GM21717 (cell line): ENCODE measurements around the gene TRERF1.

Experiments used
- ATAC-seq: cut with Tn5 transposase; IDR thresholded peaks from one replicate; pipeline ENCODE4 v1.9.1; 2021; ENCODE audit warnings: mild to moderate bottlenecking, moderate library complexity; ENCODE audit not compliant: unreplicated experiment

Gene TRERF1

DNA sequence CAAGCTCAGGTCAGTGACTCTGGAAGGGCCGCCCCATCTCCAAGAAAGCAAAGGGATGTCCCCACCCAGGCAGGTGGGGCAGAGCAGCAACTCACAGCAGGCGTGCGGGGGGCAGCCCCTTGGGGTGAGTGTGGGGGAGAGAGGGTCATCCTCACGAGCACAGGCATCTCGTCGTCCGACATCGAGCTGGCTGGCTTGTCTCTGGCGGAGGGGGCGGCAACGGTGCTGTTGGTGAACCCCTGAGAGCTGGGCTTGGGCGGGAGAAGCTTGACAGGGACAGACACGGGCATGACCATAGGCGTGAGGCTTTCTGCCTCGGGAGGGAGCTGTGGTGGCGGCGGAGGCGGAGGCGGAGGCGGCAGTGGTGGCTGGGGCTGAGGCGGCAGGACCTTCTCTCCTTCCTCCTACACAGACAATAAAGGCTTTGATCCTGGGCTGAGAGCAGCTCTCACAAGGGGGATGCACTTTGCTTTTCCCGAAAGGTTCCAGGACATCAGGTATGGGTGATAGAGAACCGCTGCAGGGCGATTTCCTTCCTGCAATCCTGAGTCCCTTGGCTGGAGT lies 188.5 kb downstream of the TRERF1 start:
- ATAC-seq = no peak

DNA sequence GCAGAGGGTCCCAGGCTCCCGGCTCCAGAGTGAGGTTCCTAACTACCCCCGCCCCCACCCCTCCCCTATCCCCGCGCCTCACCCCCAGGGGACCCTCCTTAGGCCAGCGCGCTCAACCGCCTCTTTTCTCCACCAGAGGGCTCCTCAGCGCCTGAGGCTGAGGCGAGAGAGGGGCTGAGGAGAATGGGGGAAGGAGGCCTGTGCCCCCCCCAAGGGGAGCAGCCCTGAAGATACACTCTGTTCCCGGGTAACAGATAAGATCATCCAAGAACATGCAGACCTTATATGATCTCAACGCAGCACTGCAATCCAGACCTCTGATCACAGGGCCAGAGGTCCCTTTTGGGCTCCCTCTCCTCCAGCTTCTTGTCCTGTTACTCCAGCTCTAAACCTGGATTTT lies 190.8 kb downstream of the TRERF1 start:
- no peak for ATAC-seq

DNA sequence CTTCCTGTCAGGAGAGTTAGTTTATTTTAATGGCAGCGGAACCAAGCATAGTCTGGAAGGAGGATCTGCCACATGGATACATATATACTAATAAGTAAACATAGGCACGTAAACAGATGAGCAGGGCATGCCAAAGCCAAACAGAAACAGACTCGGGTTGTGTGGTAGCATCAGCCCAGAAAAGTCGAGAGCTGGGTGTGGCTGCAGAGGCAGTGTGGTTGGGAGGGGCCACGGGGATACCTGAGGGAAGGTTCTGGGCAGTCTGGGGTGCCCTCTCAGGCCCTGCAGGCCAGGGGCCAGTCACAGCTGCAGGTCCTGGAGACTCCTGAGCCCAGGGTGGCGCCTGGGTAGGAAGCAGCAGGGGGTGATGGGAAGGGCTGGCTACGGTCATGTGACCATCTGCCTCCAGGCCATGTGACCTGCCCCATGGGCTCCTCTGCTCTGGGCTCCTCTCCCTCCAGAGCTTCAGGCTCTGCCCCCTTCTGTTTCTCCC lies 191.3 kb downstream of the TRERF1 start:
- ATAC-seq = no peak

DNA sequence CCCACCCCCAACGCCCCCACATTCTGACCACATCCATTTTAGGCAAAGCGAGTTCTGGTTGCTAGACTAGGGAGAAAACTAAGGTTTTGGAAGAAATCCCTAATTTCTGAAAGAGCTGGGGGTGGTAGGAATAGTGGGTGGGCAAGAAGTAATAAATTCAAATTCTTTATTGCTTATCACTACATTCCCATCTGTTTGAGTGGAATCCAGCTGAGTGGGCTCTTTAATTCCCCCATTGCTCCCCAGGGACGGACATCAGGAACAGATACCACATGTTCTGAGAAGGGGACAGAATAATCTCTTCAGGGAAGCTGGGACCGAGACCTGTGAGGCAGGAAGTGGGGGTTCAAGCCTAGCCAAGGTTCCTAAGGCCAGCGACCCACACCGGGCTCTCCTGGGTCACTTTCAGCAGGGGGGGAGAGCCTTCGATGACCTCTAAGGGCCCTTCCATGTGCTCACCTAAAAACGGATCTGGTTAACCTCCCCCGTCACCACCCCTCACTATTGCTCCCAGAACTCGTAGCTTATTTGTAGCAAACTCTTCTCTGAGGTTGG lies 191.8 kb downstream of the TRERF1 start:
- no peak for ATAC-seq

DNA sequence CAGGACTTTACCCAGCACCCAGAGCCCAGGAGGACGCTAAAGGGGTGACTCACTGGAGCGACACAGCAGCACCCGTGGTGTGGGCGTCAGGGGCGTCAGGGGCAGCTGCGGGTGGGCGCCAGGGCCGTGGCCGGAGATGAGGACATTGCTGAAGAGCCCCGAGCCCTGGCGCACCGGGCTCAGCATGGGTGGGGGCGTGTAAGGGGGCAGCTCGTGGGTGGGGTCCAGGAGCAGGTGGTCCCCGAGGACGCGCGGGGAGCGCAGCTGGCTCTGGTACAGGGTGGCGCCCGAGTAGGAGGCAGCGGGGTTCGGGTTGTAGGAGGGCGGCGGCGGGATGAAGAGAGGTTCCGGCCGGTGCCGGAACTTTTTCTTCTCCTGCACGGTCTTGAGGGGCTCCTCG lies 192.4 kb downstream of the TRERF1 start:
- no peak for ATAC-seq

DNA sequence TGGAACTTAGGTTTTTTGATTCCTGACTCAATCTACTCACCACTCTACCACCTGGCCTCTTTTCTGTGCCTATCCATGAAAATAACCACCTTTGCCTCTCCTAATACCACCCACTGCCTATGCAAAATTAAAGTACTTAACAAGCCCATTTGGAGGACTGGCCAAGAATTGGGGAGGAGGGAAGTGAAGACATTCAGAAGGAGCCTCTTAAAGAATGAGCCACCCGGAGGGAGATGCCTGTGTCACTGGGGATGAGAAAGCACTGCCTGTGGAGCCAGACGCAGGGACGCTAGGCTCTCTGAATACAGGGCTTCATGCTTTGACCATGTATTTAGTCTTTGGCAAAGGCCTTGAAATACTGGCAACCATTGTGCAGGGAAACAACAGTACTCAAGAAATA lies 194.1 kb downstream of the TRERF1 start:
- ATAC-seq = no peak

DNA sequence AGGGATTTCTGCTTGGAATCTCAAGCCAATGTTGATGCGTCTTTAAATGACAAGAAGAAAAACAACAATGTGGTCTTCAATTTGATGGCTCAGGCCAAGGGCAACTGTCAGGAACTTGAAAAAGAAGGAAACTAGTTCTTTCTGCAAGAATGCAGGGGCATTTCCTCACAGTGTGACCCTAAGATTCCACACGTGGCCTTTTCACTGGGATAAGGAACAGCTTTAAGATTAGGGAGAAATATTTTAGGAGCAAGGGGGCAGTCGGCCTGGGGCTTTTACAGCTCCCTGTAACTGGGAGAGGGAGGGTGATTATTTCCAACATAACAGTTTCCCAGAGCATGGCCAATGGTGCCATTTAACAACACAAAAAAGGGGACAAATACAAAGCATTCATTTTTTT lies 194.7 kb downstream of the TRERF1 start:
- no peak for ATAC-seq

DNA sequence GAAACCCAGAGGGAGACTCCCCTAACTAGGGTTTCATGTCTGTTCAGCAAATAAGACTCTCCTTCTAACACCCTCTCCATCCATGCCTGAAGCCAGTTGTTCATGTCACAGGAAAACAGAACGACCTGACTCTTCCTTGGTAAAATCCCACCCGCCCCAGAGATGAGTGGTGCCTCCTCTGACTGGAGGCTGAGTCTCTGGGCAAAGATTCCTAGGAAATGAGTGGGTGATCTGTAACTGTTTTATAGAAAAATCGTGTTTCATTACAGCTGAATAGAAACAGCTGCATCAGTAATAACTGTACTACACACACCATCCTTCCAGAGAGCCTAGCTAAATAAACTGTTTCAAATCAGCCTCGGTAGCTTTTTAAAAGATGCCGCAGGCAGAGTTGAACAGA lies 196.7 kb downstream of the TRERF1 start:
- no peak for ATAC-seq

DNA sequence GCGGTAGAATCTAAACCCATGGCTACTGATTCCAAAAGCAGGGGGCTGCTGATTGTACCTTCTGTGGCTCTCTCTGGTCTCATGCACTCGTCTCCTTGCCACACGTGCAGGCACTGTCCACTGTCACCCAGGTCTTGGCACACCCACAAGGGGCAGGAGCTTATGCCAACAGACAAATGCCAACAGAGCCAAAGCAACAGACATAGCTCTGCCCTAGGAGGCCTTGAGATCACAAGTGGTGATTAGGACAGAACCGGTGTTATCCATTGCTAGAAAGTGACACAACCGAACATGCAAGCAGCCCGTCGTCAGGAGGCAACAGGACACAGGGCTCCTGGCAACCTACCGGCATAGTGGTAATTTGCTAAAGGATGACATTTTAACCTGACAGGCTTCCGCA lies 197.2 kb downstream of the TRERF1 start:
- no peak for ATAC-seq

DNA sequence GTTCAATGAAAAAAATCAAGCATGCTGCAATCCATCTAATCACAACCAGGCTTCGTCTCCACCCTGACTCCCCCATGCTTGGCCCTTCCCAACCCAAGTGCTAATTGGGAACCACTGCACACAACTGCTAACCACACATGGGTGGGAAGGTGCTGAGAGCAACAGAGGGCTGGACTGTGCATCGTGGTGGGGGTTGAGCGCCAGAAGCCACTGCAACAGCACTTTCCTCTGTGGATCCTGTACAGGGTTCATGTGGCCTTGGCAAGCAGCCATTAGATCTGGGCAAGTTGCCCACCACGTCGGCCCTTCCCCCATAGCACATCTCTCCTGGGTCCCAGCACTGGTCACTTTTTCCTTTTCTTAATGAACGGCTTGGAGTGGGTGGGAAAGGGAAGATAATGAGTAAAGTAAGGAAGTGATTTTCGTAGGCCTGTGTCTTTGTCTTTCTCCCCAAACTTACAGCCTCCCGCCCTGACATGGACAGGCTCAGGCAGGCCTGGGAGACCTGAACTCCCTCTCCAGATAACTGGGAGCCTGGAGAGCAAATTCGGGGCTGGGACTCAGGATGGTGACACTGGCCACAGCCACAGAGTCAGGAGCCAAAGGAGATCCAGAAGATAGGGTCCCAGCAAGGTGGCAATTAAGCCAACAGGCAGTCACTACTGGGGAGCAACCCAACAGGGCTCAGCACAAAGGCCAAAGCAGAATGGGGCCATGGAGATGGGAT lies 199.7 kb downstream of the TRERF1 start:
- ATAC-seq = no peak

DNA sequence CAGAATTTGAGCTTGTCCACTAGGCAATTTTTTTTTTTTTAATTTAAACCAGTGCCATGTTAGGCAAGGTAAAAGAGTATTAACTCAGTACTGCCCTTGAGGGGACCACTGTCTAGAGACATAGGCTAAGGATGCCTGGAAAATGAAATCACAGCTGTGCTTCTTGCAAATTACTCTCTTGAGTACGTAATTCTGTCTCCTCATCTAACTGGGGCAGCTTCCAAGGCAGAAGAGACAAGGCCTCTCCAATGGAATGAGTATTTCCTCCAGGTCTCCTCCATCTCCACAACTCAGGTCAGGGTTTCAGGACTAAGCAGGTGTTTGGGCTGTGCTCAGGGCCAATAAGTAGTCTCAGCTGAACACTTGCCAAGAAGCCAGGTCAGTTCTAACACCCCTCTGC lies 200.2 kb downstream of the TRERF1 start:
- no peak for ATAC-seq

DNA sequence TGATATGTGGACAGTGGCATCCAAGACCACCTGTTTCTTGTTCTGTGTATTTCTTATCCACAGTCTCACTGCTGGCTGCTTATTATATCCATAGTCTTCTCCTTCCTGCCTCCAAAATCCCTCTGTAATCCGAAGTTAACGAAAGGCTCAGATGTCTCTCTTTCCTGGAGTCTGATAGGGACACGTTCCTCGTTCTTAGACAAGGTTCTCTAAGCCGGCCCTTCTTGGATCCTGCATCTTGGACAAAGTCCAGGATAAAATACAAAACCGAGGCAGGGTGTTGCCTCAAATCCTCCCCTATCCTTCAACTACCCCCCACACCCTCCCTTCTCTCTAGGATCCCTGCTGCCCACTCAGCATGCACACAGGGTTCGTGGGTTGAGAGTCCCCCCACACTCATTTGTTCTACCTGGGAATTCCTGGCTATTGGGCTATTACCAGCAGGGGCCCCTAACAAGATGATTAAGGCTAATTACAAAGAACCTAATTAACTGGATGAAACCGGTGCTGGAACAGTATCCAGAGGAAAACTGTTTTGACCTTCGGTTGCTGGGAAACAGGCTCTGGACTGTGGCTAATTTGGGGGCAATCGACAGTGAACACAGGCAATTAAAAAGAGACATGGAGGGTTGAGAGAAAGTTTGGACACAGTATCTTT lies 201.3 kb downstream of the TRERF1 start:
- no peak for ATAC-seq

DNA sequence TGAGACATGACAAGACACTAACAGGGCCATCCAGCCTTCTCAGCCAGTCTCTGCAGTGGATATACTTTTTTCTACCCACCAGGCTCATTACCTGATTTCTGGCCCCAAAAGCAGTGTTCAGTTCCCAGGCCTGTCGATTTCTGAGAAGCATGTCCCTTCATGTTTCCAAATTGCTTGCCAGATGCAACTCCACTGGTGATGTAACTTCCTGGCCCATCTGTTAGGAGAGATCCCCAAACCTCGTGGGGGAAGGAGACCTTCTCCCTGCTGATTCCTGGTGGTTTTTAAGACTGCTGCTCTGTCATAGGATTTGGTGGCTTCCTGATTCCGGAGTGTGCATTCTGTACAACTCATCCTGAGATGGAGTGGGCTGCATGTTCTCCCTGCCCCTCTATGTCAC lies 202.4 kb downstream of the TRERF1 start:
- no peak for ATAC-seq

DNA sequence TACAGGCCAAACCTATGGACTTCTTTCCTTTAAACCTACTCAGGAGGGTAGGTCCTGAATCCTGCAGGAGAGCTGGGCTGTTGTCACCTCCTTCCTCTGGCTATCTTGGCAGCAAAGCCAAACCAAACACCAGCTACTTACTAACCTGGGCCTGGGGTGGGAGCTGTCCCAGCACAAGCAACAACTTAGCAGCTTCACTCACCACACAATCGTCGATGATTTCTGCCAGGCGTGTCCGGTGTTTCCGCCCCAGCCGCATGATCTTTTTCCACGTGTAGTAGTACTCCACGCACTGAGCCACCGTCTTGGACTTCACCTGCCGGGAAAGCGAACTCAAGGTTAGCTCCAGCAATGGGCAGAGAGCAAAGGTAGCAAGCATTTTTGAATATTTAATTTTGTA lies 208.7 kb downstream of the TRERF1 start:
- no peak for ATAC-seq

DNA sequence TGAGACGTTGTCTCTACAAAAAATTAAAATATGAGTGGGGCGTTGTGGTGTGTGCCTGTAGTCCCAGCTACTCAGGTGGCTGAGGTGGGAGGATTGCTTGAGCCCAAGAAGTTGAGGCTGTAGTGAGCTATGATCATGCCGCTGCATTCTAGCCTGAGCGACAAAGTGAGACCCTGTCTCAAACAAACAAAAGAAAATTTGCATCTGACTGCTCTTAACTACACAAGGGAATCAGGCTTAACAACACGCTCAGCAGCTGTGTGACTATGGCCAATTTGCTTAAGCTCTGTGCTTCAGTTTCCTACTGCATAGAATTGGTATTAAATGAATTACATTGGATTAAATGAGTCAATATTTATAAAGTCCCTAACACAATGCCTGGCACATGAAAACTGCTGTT lies 209.8 kb downstream of the TRERF1 start:
- ATAC-seq = no peak

DNA sequence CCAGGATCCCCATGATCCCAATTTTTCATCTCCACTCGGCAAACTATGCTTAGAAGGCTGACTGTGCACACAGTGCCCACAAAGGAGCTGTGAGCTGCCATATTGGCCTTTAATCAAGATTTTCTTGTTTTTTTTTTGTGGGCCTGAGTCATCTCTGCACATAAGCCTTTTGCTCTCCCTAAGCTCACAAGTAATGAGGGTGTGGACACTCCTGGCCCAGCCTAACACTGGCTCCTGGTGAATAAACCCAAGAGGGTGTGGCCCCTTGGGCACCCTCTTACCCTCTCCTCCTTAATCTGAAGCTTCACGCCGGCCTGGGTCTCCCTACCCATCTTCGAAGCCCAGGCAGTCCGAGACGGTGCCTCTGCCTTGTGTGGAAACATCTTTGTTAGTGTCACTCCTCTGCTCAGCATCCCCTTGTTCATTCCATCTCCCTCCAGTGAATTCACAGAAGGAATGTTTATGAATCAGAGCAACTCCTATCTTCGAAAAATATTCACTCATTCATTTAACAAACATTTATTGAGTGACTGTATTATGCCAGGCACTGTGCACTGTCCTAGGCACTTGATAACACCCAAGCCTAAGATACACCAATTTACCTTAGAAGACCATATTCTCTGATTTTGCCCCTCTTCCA lies 211.9 kb downstream of the TRERF1 start:
- no peak for ATAC-seq

DNA sequence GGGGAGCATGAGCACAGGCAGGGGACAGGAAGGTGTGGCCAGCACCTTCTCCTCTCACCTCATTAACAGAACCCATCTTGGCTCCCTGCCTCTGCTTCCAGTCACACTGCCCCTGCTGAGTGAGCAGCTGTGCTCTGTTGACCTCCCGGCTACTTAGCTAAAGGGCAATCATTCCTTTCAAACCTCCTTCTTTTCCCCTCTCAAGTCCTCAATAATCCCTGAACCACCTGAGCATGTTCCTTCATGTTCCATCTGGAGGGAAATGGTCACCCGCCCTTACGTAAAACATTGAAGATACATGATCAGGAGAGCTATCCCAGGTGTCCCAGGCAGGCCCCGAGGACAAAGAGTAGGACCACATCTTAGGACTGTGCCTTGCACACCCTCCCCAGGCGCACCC lies 212.4 kb downstream of the TRERF1 start:
- no peak for ATAC-seq

DNA sequence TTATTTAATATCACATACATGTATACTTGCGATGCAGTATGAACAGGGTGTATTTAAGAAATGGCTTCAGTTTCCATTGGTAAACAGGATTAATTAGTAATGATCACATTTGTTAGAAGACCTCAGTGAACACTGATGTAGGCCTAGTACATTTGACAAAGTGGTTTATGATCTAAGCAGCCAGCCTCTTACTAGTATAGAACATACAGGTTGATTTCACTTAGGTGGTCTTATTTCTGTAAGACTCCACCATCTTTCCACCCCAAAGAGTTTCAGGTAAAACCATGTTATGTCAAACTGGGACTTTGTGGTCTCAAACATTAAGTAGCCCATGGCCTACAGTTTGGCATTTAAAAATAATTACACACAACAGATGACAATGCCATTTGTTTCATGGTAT lies 213.9 kb downstream of the TRERF1 start:
- no peak for ATAC-seq

DNA sequence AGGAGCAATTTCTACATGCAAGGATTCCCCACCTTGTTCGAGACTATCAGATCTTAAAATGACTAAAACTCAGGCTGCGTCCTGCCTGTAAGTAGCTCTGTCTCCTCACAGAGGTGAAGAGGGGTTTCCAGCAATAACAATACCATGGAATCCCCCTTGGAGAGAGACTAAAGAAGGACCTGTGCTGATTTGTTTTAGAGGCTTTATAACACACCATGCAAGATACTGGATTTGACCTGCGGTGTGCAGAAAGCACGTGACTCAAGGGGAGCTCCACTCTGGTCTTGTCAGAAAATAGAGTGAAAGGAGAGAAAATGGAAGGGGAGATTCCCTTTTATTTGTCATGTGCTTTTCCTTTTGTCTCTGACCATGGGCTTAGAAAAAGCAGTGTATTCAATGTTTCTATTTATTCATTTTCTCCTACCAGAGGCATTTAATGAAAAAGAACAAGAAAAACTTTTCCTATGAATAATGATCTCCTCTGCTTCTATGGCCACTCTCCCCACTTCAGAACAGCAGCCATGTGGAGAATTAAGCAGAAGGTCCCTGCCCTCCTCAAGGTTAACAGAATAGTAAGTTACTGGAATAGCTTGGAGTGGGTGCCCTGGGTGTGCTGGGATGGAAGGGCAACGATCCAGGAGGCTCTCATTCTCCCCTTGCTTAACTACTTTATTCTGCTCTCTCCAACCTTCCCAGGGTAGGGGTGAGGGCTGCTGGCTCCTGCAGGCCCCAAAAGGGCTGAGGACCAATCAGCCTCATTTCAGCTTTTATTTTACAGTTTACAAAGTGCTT lies 214.8 kb downstream of the TRERF1 start:
- ATAC-seq = no peak

DNA sequence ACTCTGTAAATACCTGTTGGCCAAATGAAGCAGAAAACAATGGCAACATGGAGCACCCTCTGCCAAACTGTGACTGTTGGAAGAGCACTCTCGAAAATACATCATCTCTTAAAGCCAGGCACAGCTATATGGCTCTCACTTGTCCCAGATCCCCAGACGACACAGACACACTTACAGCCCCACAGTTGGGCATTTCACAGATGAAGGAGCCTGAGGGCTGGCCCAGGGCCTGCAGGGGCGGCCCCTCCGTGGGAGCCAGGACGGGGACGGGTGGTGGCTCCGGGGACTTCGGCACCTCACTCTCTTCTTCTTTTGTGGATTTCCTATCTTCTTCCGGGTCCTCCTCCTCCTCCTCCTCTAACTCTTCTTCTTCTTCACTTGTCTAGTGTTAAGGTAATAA lies 215.7 kb downstream of the TRERF1 start:
- no peak for ATAC-seq

DNA sequence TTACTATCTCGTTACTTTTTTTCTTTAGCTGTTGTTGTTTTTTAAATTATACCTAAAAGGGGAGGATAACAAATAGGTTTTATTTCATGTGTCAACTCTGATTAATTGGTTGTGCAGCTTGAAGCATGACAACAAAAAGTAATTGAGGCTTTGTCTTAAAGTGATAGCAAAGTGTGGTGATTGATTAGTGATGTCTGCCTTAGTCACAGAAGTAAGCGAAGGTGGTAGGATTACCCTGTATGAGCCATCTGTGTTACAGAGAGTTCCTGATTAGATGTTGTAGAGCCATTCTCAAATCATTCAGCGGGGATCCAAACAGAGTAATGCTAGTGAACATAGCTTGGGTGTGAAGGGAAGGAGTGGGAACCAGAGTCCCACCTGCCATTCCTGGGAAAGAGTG lies 219.7 kb downstream of the TRERF1 start:
- no peak for ATAC-seq
